Middle frontal gyrus (tissue), 1 donor: ENCODE measurements around the gene AGA.

Source experiments
- DNase-seq: peaks from one replicate; pipeline ENCODE4 v3.0.0-alpha.2; 2015; ENCODE audit warnings: low spot score; ENCODE audit errors: extremely low spot score

AGA gene

GRCh38 chr4:177441803-177442622 is at the start of gene AGA:
Gene AGA (minus strand): TSS chr4:177442437. CDS start chr4:177442375, 62 bp downstream.
- peak; percentile 97 for DNase-seq

- DNase-seq: no peak
Measured at GRCh38 chr4:177492022-177492421, 49.8 kb upstream of the AGA start.

- DNase-seq: no peak
Measured at GRCh38 chr4:177490769-177491168, 48.5 kb upstream of the AGA start.

GRCh38 chr4:177489471-177490246 is 47.4 kb upstream of the AGA start:
- DNase-seq: no peak

- no peak for DNase-seq
Measured at GRCh38 chr4:177487977-177488376, 45.7 kb upstream of the AGA start.

- no peak for DNase-seq
Measured at GRCh38 chr4:177485528-177485927, 43.3 kb upstream of the AGA start.

- DNase-seq: no peak
Measured at GRCh38 chr4:177484613-177485021, 42.4 kb upstream of the AGA start.

GRCh38 chr4:177483760-177484159 is 41.5 kb upstream of the AGA start:
- no peak for DNase-seq

- DNase-seq: no peak
Measured at GRCh38 chr4:177483271-177483670, 41.0 kb upstream of the AGA start.

- no peak for DNase-seq
Measured at GRCh38 chr4:177482367-177482766, 40.1 kb upstream of the AGA start.

GRCh38 chr4:177480795-177481194 is 38.6 kb upstream of the AGA start:
- no peak for DNase-seq

- no peak for DNase-seq
Measured at GRCh38 chr4:177479063-177479462, 36.8 kb upstream of the AGA start.

- DNase-seq: no peak
Measured at GRCh38 chr4:177478496-177478895, 36.3 kb upstream of the AGA start.

GRCh38 chr4:177473991-177474390 is 31.8 kb upstream of the AGA start:
- no peak for DNase-seq

GRCh38 chr4:177464026-177464425 is 21.8 kb upstream of the AGA start:
- DNase-seq: no peak

- no peak for DNase-seq
Measured at GRCh38 chr4:177461606-177462005, 19.4 kb upstream of the AGA start.

GRCh38 chr4:177460460-177460859 is 18.2 kb upstream of the AGA start:
- DNase-seq: no peak

- DNase-seq: no peak
Measured at GRCh38 chr4:177455561-177455970, 13.3 kb upstream of the AGA start.

- no peak for DNase-seq
Measured at GRCh38 chr4:177453116-177453515, 10.9 kb upstream of the AGA start.

- DNase-seq: no peak
Measured at GRCh38 chr4:177451108-177451500, 8.9 kb upstream of the AGA start.

- DNase-seq: no peak
Measured at GRCh38 chr4:177450426-177451107, 8.3 kb upstream of the AGA start.

GRCh38 chr4:177448850-177449249 is 6.6 kb upstream of the AGA start:
- no peak for DNase-seq
